GM18505 (cell line): Measurements from ENCODE around the gene MYO19.

Source experiments
- ATAC-seq: cut with Tn5 transposase; IDR thresholded peaks from one replicate; pipeline ENCODE4 v1.9.1; 2021; ENCODE audit not compliant: unreplicated experiment
- POLR2A ChIP-seq: IDR thresholded peaks from 4 replicates; pipeline ENCODE4 v1.6.1; 2011; ENCODE audit warnings: borderline replicate concordance; ENCODE audit not compliant: insufficient read depth, insufficient read length; ENCODE audit errors: extremely low read depth

MYO19 gene

DNA sequence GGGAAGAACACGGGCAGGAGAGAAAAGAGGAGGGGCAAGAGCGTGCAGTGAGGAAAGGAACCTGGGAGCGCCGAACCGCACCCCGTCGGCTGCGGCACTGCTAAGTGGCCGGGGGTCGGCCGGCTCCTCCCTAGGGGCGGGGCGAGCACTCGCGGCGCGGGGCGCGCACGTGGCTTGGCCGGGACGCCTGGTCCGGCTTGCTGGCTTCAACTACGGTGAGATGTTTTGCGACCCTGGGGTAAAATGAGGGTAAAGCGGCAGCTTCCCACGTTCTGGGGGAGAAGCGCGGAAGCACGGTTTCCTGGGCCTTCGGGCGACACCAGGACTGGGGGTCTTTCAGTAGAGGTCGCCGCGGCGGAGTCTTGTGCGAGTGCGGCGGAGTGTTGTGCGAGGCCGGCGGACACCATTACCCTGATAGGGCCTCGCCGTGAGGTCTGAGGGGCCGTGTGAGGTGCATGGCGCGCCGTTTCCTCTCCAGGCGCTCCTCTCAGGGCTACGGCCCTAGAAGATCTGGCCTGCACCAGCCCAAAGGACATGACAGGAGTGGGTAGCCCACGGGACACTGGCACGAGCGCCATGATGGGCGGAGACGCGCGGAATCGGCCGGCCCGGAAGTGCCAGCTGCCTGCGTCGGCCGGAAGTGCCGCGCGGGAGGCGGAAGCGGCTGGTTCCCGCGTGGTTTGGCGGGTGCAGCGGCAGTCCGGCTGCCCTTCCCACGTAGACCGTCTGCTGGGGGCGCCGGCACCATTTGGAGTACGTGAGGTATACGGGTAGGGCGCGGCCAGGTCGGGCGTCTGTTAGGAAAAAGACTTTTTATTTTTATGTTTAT lies at the start of gene MYO19, which contains the start of gene PIGW:
Gene MYO19, minus strand, starts transcription at position 29 of the 829 bp plus-strand sequence. CDS start 2,330 bp downstream, outside the sequence.
Gene PIGW, plus strand, starts transcription at position 148 of the 829 bp plus-strand sequence. CDS start 2,115 bp downstream, outside the sequence.
- TF ChIP-seq POLR2A, result peak; percentile 94
- ATAC-seq, result peak; percentile 66

DNA sequence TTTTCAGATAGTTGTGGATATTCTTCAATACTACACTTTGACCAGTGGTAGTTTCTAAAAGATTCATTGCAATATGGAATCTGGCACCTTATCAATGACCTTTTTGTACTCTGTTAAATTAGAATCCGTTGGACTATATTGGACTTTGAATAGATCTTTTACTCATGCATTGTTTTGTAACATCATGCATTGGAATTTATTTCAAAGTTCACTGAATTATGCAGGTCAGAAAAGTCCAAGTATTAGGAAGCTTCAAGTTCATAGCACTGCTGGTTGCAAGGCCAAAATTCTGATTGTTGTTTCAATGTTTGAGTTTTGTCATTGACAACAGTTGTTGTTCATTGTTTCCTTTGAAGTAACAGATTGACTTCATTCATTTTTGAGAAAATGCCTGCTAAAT lies 49.1 kb upstream of the MYO19 start:
- no peak for ATAC-seq
- TF ChIP-seq POLR2A, result no peak

- no peak for TF ChIP-seq POLR2A
- ATAC-seq, result no peak
Observed at GRCh38 chr17:36578671-36579070, 44.0 kb upstream of the MYO19 start.

- no peak for TF ChIP-seq POLR2A
- ATAC-seq, result no peak
Observed at GRCh38 chr17:36576793-36577192, 42.1 kb upstream of the MYO19 start.

DNA sequence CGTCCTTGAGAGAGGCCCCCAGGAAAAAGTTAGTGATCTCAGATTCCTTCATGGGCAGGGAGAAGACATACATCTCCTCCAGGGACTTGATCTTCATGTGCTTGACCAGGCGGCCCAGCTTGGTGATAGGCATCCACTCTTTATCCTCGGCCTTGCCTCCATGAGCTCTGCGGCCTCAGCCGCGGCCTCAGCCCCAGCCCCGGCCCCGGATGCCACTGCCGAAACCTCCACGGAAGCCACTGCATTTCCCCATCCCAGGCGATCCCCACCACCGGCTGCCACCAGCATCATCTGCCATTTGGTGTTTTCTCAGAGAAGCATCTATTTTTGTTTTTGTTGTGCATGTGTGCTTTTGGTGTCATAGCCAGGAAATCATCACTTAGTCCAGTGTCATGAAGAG lies 40.4 kb upstream of the MYO19 start:
- no peak for TF ChIP-seq POLR2A
- no peak for ATAC-seq

GRCh38 chr17:36566081-36566480 lies 31.4 kb upstream of the MYO19 start:
- no peak for TF ChIP-seq POLR2A
- ATAC-seq, result no peak

DNA sequence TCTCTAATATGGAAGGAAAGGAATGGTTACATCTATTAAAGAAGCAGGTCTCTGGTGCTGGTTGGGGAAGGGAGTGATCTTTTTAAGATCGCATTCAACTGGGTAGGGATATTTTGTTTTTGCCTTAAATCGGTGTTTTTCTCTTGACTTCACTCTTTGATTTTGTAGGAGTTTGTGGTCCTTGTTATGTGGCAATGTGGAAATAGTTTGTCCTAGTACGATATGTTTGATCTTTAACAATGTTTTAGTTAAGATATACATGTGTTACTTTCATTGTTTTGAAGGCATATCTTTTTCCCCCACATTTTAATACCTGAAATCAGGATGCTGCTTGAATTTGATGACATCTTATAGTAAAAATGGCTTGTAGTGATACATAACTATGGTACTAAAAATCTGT lies 18.8 kb upstream of the MYO19 start:
- TF ChIP-seq POLR2A, result no peak
- ATAC-seq, result no peak

- TF ChIP-seq POLR2A, result no peak
- no peak for ATAC-seq
Observed at GRCh38 chr17:36550491-36551417, 16.1 kb upstream of the MYO19 start.

- no peak for ATAC-seq
- no peak for TF ChIP-seq POLR2A
Observed at GRCh38 chr17:36547776-36548175, 13.1 kb upstream of the MYO19 start.

DNA sequence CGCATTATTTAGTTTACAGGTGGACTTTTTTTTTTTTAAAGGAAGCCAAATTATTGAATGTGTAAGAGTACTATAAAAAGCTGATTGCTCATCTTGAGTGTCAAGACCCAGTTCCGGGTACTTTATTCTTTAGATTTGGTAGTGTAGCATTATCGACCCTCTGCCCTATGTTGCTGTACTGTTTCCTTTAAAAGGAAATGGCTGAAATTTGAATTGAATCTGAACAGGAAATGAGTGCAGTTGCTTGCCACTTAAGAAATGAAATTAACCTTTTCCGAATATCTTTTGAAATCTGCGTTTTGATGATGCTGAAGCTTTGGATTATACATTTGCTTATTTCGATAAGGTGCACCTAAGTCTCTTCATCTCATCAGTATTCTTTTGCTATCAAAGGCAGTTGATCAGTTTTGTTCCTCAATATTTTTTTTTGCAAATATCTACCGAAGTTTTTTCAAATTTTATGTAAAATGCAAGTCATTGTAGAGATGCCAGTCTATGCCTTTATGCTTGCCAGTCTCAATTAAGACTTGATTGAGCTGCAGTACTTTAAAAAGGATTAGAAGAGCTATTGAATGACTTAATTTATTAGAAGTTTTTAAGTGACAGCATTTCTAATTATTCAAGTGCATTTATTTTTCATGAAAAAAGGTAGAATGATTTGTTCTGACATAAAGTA lies 11.9 kb upstream of the MYO19 start:
- TF ChIP-seq POLR2A, result no peak
- ATAC-seq, result no peak

GRCh38 chr17:36545465-36546417 lies 11.1 kb upstream of the MYO19 start:
- ATAC-seq, result peak; percentile 56
- TF ChIP-seq POLR2A, result peak; percentile 30

- ATAC-seq, result peak; percentile 34
- TF ChIP-seq POLR2A, result no peak
Observed at GRCh38 chr17:36545077-36545464, 10.4 kb upstream of the MYO19 start.
